NOMO-1 treated with dmso at 0.1 percent for 144 hours (cell line): ENCODE results near the gene ZNF319.
A peak's percentile ranks its signal among the peaks of the same experiment; 100 is the strongest.
"Not testable (repeated sequence)": the region's sequence is repeated elsewhere in the genome, so short reads cannot be mapped to it uniquely, and the experiment has no call there.

Source experiments
- DNase-seq: peaks from one replicate; lab custom pipeline; 2025; ENCODE audit not compliant: unreplicated experiment; lab: John Stamatoyannopoulos, UW

The ZNF319 gene

DNA sequence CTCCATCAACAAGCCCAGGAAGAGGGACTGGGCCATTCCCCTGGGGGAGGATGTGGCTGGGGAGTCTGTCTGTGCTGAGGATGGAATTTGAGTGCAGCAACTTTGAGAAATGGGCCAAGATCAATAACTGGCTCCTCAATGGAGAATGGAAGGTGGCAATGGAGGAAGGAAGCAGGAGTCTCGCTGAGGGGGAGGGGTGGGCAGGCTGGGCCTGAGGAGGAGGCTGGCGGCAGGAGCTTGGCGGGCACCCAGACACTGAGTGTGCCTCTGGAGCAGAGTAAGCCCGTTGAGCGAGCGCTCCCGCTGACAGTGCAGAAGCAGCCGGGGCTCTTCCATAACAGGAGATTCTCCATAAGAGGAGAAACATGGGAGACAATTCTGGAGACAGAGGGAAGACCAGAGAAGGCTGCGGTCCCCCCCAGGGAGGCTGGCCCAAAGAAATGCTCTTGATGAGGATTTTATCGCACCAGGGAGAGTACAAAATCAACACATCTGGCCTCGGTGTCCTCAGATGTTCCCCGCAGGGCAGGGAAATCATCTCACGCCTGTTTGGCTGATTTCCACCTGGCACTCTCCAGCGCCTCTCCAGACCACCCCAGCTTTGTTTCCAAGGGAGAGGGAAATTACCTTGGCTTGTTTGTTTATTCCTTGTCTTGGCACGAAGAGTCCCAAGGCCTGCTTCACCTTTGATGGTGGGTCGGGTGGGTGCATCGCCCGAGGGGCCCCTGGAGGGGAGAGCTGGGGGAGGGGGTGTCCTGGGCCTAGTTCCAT, 22.3 kb upstream of the ZNF319 start:
- DNase-seq = no peak

DNA sequence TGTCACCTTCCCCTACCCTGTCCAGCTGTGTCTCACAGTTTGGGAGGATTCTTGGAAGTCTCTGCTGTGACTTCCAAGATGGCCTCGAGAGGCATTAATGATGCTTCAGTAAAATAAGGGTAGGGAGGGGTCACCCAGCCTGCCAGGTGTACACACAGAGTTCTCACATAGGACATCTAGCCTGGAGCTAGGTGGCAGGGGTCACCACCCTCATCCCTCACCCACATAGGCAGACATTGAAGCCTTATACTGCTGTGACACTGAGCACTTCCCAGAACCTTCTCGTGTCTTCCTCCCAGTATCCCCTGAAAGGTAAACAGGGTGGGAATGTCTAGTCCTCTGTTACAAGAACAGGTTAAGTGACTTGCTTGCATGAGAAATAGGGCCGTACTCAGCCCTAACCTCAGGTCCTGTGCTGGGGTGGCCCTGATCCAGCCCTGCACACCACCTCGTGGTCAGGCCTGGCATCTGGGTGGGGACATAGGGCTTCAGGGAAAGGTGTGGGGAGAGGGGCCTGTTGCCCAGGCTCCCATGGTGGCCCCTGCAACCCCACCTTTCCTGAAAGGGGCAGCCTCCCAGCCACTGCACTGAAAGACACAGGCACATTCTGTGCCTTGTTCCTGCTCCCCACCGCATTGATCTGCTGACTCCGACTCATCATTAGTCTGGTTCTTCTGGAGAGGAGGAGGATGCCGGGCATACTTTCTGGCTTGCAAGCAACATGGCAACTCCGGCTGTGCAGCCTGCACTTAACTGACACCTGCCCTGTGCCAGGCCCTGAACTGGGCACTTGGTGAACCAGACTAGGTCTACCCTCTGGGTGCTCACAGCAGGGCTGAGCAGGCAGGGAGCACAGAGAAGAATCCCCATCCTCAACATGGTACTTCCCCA, 21.4 kb upstream of the ZNF319 start:
- DNase-seq = no peak

GRCh38 chr16:58020628-58021521, 20.4 kb upstream of the ZNF319 start:
- DNase-seq = peak; percentile 3

GRCh38 chr16:58019866-58020538, 19.5 kb upstream of the ZNF319 start:
- DNase-seq = no peak

DNA sequence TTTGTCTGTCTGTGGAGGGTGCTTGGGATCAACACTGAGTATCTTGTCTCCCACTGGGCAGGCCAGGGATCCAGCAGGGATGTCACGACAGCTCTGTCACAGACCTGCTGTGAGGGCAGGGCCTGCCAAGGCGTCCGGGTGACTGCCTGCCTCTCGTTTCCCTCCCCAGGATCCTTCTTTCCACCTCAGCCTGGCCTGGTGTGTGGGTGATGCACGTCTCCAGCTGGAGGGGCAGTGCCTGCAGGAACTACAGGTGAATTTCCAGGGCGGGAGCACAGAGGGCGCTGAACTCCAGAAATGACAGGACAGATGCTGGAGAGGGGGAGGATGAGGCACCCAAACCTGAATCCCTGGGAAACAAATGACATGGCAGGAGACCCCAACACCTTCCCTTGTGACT, 18.3 kb upstream of the ZNF319 start:
- DNase-seq = no peak

DNA sequence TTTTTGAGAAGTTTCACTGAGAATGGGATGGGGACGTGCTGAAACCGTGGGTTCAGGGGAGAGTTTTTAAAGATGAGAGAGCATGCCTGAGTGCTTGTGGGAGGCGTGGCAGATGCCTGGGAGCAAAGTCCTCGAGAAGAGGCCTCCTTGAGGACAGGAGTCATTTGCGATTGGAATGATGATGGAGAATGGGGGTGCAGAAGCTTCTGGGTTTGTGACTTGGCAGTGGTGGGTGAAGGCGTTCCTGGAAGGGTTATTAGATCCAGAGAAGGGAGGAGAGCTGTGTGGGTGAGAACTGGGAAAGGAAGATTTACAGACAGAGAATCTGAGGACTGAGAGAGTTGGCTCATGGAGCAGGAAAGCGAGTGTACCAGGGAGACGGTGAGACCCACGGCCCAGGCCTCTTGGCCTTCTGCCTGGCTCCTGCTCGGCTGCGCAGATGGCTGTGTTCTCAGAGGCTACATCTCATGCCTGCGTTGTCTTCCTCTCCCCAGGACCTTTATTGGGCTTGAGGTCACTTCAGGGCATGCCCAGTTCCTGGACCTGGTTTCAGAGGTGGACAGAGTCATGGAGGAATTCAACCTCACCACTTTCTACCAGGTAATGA, 16.5 kb upstream of the ZNF319 start:
- DNase-seq = no peak

- no peak for DNase-seq
Observed at GRCh38 chr16:58013201-58013956, 12.9 kb upstream of the ZNF319 start.

DNA sequence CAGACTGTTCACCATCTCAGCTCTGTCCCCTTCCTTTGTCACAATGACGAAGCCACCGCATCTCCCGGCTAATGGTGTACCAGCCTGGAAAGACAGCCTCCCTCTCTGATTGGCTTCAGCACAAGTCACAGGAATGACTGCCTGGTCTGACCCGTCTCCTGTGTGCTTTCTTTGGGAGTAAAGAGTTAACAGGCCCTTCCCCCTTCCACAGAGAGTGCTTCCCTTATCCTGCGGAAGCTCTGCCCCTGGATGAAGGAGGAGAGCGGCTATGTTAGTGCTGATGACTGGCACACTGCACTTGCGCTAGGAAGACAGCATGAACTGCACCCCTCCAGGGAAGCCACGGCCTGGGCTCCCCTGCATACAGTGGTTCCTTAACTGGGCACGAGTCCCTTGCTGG, 12.0 kb upstream of the ZNF319 start:
- no peak for DNase-seq

DNA sequence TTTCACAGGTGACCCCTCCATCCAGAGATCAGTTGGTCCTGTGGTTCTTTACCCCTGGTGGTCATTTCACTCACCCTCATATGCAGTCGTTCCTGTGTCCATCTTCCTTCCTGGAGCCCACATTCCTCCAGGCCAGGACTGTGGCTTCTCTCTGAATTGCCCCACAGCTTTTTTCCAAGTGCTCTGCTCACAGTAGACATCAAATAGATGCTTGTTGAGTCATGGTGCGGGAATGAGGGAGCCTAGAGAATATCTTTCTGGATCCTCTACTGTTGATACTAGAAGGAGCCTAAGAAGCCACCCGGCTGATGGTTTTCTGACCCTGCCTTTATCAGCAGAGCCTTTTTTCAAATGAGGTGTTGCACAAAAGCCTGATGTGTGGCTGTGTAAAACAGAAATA, 11.2 kb upstream of the ZNF319 start:
- DNase-seq = no peak

- no peak for DNase-seq
Observed at GRCh38 chr16:58010886-58011285, 10.4 kb upstream of the ZNF319 start.

GRCh38 chr16:58009856-58010416, 9.5 kb upstream of the ZNF319 start:
- DNase-seq = no peak

GRCh38 chr16:58004736-58005135, 4.3 kb upstream of the ZNF319 start:
- not testable (repeated sequence) for DNase-seq

GRCh38 chr16:58002936-58003335, 2.5 kb upstream of the ZNF319 start:
- no peak for DNase-seq

GRCh38 chr16:58002416-58002800, 1.9 kb upstream of the ZNF319 start:
- no peak for DNase-seq

DNA sequence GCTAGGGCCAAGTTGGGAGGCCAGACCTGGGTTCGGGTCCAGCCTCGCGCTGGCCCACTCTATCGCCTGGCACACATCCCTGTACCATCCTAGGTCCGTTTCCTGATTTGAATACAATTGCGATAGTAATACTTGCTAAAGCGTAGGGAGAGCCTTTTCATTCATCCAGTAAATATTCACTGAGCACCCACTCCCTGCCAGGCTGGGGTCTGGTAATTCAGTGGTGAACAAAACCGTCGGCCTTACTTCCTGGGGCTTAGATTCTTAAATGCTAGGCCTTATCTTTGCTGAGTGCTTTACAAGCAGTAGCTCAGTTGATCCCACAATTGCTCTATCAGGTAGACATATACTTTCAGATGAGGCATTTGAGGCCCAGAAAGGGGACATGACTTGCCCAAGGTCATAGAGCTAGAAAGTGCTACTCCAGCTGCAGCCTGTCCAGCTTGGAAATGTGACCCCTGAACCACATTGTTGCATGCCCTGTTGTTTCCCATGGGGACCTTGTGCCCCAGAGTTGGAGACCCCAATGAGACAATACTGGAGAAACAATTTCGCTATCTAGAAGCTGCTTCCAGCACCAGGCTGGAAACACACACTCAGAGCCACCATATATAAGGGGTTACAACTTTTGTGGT, 1.4 kb upstream of the ZNF319 start:
- DNase-seq = no peak

DNA sequence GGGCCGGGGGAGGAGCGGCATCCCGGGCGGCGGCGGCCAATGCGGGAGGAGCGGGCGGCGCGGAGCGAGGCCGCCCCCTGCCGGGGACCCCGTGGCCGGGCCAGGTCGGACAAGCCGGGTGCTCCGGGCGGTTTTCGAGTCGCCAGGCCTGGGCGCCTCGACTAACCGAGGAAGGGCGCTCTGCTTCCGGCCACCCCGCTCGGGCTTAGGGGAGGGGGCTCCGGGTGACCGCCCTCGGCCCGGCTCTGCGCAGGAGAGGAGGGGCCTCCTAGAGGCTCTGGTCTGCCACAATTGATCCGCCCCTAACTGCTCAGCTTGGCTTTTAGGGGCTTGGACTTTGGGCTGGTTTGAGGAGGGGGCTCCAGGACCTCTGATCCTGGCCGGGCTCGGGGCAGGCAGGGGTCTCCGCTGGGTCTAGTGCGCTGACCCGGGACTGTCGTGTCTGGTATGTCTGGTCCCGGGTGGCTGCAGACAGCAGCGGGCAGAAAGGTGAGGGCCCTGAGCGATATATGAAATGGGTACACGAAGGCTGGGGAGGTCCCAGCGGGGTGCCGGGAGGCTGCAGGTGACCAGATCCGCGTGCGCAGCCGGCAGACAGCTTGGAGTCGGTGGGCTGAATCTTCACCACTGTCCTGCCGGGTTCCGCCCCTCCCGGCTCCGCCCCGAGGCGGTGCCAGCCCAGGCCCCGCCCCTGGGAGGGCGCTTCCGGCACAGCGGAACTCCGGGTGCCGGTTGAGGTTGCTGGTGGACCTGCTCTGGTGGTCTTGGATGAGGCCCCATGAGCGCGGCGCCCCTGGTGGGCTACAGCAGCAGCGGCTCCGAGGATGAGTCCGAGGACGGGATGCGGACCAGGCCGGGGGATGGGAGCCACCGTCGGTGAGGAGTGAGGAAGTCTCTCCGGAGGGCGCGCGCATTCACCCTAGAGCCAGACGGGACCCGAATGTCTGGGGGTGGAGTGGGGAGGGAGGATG, 519 bp upstream of the ZNF319 start, which contains the start of gene USB1:
Gene USB1 (plus strand): TSS at position 702 of the 971 bp plus-strand sequence. CDS start 77 bp downstream, at position 779.
- peak; percentile 70 for DNase-seq

DNA sequence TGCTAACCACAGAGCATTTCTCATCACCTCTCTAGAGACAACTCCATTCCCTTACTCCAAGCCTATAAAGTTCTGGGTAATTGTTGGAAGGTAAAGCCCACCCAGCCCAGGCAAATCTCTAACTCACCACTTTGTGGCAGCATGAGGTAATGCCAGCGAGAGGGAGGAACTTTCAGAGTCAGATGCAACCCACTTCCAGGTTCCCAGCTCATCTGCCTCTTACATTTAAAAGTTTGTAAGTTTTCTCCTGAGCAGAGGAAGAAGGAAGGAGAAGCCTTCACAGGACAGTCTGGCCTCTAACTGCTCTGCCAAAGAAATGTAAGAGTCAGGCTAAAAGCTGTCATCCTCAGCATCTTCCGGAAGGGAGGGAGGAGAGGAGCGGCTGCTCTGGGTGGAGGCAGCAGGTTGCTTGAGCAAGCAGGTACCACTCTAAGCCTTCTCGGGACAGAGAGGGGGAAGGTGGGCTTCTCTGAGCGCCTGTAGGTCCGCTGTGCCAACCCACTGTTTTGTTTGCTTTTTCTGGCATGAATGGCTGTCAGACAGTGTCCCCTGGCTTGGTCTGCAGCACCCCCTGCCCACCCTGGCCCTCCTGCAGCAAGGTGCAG, 1.0 kb downstream of the ZNF319 start:
- no peak for DNase-seq
